Measurements from ENCODE around the gene BMERB1. TPM values are rescaled to one million over a fixed set of nuclear protein-coding genes. Genes with fewer than 3 reads are reported as not detected.
"Not testable (repeated sequence)": the region's sequence is repeated elsewhere in the genome, so short reads cannot be mapped to it uniquely, and the experiment has no call there.

BMERB1 gene
- total RNA-seq, 1 donor from 2014 or later: 35.9 TPM

GRCh38 chr16:15572329-15573001 is 138.1 kb downstream of the BMERB1 start:
- no peak overlapping the region for H3K27ac Mint-ChIP-seq (ENCODE audit: unreplicated experiment)
- H3K27me3 Mint-ChIP-seq (ENCODE audit: low read depth): no peaks in the 10 kb centered on the region
- H3K4me1 Mint-ChIP-seq (ENCODE audit: low read depth): no peaks in the 10 kb centered on the region
- peaks cover 16% of the 10 kb centered on the region for H3K36me3 Mint-ChIP-seq (ENCODE audit: low read depth)
- no peaks in the 10 kb centered on the region for H3K9me3 Mint-ChIP-seq (ENCODE audit: low read depth)
- DNase-seq (ENCODE audit: low spot score): no peak
- TF ChIP-seq, protein P1, sequence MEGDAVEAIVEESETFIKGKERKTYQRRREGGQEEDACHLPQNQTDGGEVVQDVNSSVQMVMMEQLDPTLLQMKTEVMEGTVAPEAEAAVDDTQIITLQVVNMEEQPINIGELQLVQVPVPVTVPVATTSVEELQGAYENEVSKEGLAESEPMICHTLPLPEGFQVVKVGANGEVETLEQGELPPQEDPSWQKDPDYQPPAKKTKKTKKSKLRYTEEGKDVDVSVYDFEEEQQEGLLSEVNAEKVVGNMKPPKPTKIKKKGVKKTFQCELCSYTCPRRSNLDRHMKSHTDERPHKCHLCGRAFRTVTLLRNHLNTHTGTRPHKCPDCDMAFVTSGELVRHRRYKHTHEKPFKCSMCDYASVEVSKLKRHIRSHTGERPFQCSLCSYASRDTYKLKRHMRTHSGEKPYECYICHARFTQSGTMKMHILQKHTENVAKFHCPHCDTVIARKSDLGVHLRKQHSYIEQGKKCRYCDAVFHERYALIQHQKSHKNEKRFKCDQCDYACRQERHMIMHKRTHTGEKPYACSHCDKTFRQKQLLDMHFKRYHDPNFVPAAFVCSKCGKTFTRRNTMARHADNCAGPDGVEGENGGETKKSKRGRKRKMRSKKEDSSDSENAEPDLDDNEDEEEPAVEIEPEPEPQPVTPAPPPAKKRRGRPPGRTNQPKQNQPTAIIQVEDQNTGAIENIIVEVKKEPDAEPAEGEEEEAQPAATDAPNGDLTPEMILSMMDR (IDR thresholded peaks at IDR 0.05): no peak
- no peak overlapping the region for H3K4me3 Mint-ChIP-seq (ENCODE audit: unreplicated experiment)

- DNase-seq (ENCODE audit: low spot score): no peak
- peaks cover 18% of the 10 kb centered on the region for H3K36me3 Mint-ChIP-seq (ENCODE audit: low read depth)
Measured at GRCh38 chr16:15573274-15573895, 139.0 kb downstream of the BMERB1 start.

DNA sequence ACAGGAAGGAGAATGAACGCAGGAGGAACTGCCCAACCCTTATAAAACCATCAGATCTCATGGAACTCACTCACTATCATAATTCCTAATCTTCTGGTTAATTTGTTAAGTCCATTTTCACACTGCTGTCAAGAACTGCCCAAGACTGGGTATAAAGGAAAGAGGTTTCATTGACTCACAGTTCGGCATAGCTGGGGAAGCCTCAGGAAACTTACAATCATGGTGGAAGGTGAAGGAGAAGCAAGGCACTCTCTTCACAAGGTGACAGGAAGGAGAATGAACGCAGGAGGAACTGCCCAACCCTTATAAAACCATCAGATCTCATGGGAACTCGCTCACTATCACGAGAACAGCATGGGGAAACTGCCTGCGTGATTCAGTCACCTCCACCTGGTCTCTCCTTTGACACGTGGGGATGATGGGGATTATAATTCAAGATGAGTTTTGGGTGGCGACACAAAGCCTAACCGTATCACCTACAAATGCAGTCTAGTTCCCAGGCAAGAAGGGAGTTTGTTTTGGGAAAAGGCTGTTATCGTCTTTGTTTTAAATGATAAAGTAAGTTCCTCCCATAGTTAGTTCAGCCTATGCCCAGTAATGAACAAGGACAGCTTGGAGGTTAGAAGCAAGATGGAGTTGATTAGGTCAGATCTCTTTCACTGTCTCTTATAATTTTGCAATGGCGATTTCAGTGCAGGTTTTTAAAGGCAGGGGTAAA is 139.7 kb downstream of the BMERB1 start:
- H3K27me3 Mint-ChIP-seq (ENCODE audit: low read depth); H3K27ac Mint-ChIP-seq (ENCODE audit: unreplicated experiment); H3K4me1 Mint-ChIP-seq (ENCODE audit: low read depth); DNase-seq (ENCODE audit: low spot score); H3K9me3 Mint-ChIP-seq (ENCODE audit: low read depth); H3K4me3 Mint-ChIP-seq (ENCODE audit: unreplicated experiment): not testable (repeated sequence)
- peaks cover 18% of the 10 kb centered on the region for H3K36me3 Mint-ChIP-seq (ENCODE audit: low read depth)

More at GRCh38 chr16:15573274-15573895, 139.0 kb downstream of the BMERB1 start:
- Mint-ChIP-seq H3K4me3 (ENCODE audit: unreplicated experiment) (no peak overlapping the region), H3K4me1 (ENCODE audit: low read depth) (no peaks in the 10 kb centered on the region), H3K27ac (ENCODE audit: unreplicated experiment) (no peak overlapping the region), H3K27me3 (ENCODE audit: low read depth) (no peaks in the 10 kb centered on the region), H3K9me3 (ENCODE audit: low read depth) (no peaks in the 10 kb centered on the region)
- TF ChIP-seq, protein P1 (IDR thresholded peaks at IDR 0.05): no peak

GRCh38 chr16:15574614-15574948 is 140.2 kb downstream of the BMERB1 start:
- no peaks in the 10 kb centered on the region for H3K9me3 Mint-ChIP-seq (ENCODE audit: low read depth)
- no peak for DNase-seq (ENCODE audit: low spot score)
- peaks cover 13% of the 10 kb centered on the region for H3K36me3 Mint-ChIP-seq (ENCODE audit: low read depth)
- H3K4me3 Mint-ChIP-seq (ENCODE audit: unreplicated experiment): no peak overlapping the region
- TF ChIP-seq, protein P1 (IDR thresholded peaks at IDR 0.05): no peak
- no peaks in the 10 kb centered on the region for H3K27me3 Mint-ChIP-seq (ENCODE audit: low read depth)
- H3K27ac Mint-ChIP-seq (ENCODE audit: unreplicated experiment): no peak overlapping the region
- no peaks in the 10 kb centered on the region for H3K4me1 Mint-ChIP-seq (ENCODE audit: low read depth)

- Mint-ChIP-seq H3K4me3 (ENCODE audit: unreplicated experiment) (no peak overlapping the region), H3K9me3 (ENCODE audit: low read depth) (no peaks in the 10 kb centered on the region), H3K27me3 (ENCODE audit: low read depth) (no peaks in the 10 kb centered on the region), H3K27ac (ENCODE audit: unreplicated experiment) (no peak overlapping the region), H3K4me1 (ENCODE audit: low read depth) (no peaks in the 10 kb centered on the region), H3K36me3 (ENCODE audit: low read depth) (peaks cover 12% of the 10 kb centered on the region)
- TF ChIP-seq, protein P1 (IDR thresholded peaks at IDR 0.05): no peak
- no peak for DNase-seq (ENCODE audit: low spot score)
Measured at GRCh38 chr16:15575293-15576049, 141.1 kb downstream of the BMERB1 start.
